ENCODE data around the gene SLC28A3. TPM values are rescaled to one million over a fixed set of nuclear protein-coding genes. Genes with fewer than 3 reads are reported as not detected.

Gene SLC28A3
- total RNA-seq, 3 donors from 2014 or later = 0.35 to 7.2 (median 0.41) TPM

- TF ChIP-seq CTCF (IDR thresholded peaks at IDR 0.05) = no peak
- Histone ChIP-seq H3K9me3 (no peaks in the 10 kb centered on the region), H3K36me3 (ENCODE audit: low read depth) (no peaks in the 10 kb centered on the region), H3K4me3 (no peak overlapping the region), H3K4me1 (ENCODE audit: low read depth) (no peaks in the 10 kb centered on the region)
- no peak for ATAC-seq
- no peak for DNase-seq
- intact Hi-C loops (cut with DNase I, micrococcal nuclease) = no loop called here
These were observed 16.7 kb upstream of the SLC28A3 start for GRCh38 chr9:84357275-84357674.

GRCh38 chr9:84354035-84354434, 13.5 kb upstream of the SLC28A3 start:
- Histone ChIP-seq H3K36me3 (ENCODE audit: low read depth) (no peaks in the 10 kb centered on the region), H3K9me3 (no peaks in the 10 kb centered on the region), H3K4me3 (no peak overlapping the region), H3K4me1 (ENCODE audit: low read depth) (no peaks in the 10 kb centered on the region)
- TF ChIP-seq CTCF (IDR thresholded peaks at IDR 0.05) = no peak
- intact Hi-C loops (cut with DNase I, micrococcal nuclease) = no loop called here
- no peak for DNase-seq
- ATAC-seq = no peak

- H3K4me3 ChIP-seq = no peak overlapping the region
- intact Hi-C loops (cut with DNase I, micrococcal nuclease) = no loop called here
- DNase-seq (no peak), ATAC-seq (peak; percentile 57)
- TF ChIP-seq CTCF (IDR thresholded peaks at IDR 0.05) = no peak
- H3K9me3 ChIP-seq = peaks cover 2% of the 10 kb centered on the region
- no peaks in the 10 kb centered on the region for H3K4me1 ChIP-seq (ENCODE audit: low read depth)
- no peaks in the 10 kb centered on the region for H3K36me3 ChIP-seq (ENCODE audit: low read depth)
These were observed 9.1 kb upstream of the SLC28A3 start for GRCh38 chr9:84349671-84350070.

- H3K9me3 ChIP-seq = no peaks in the 10 kb centered on the region
- no peaks in the 10 kb centered on the region for H3K36me3 ChIP-seq (ENCODE audit: low read depth)
- H3K4me3 ChIP-seq = no peak overlapping the region
- DNase-seq = no peak
- no peaks in the 10 kb centered on the region for H3K4me1 ChIP-seq (ENCODE audit: low read depth)
- no peak for TF ChIP-seq CTCF (IDR thresholded peaks at IDR 0.05)
- no peak for ATAC-seq
- intact Hi-C loops (cut with DNase I, micrococcal nuclease) = no loop called here
These were observed 2.6 kb upstream of the SLC28A3 start for GRCh38 chr9:84343111-84343521.

GRCh38 chr9:84339962-84340361, 596 bp downstream of the SLC28A3 start:
- Histone ChIP-seq H3K4me1 (ENCODE audit: low read depth) (no peaks in the 10 kb centered on the region), H3K36me3 (ENCODE audit: low read depth) (no peaks in the 10 kb centered on the region), H3K9me3 (no peaks in the 10 kb centered on the region), H3K4me3 (no peak overlapping the region)
- TF ChIP-seq CTCF (IDR thresholded peaks at IDR 0.05) = no peak
- ATAC-seq = peak; percentile 37
- DNase-seq = peak in 2 of 3 donors; percentile 37 to 49
- intact Hi-C loops (cut with DNase I, micrococcal nuclease) = no loop called here

- intact Hi-C loops (cut with DNase I, micrococcal nuclease) = no loop called here
- no peak for TF ChIP-seq CTCF (IDR thresholded peaks at IDR 0.05)
- Histone ChIP-seq H3K36me3 (ENCODE audit: low read depth) (no peaks in the 10 kb centered on the region), H3K9me3 (no peaks in the 10 kb centered on the region), H3K4me3 (no peak overlapping the region), H3K4me1 (ENCODE audit: low read depth) (no peaks in the 10 kb centered on the region)
- DNase-seq (no peak), ATAC-seq (peak; percentile 3)
These were observed 1.1 kb downstream of the SLC28A3 start for GRCh38 chr9:84339503-84339902.
